ENCODE measurements around the gene FAM234B. TPM values are rescaled to one million over a fixed set of nuclear protein-coding genes. Genes with fewer than 3 reads are reported as not detected.
"Not testable (repeated sequence)": the region's sequence is repeated elsewhere in the genome, so short reads cannot be mapped to it uniquely, and the experiment has no call there.

The FAM234B gene
- total and polyA plus RNA-seq, 12 donors, result 0.64 to 9.9 (median 6.8) TPM

- H3K4me1 ChIP-seq (replicated peaks in 1 of 2), result peaks cover 0 to 29% of the 10 kb centered on the region in 2 donors
- TF ChIP-seq POLR2A (IDR thresholded peaks at IDR 0.05) (no peak), CTCF (IDR thresholded peaks at IDR 0.05) (no peak)
- H3K36me3 ChIP-seq (replicated peaks in 1 of 2), result no peaks in the 10 kb centered on the region
- WGBS, 4 donors, result 64 to 76% (median 70%) methylated on average over 3 of the region's 3 CpGs
- H3K9me3 ChIP-seq (replicated peaks in 1 of 3), result no peaks in the 10 kb centered on the region
- no peak overlapping the region for H3K27ac ChIP-seq
- peak in 2 of 7 donors; percentile 19 to 33 for DNase-seq
- H3K4me3 ChIP-seq, result no peak overlapping the region
- H3K27me3 ChIP-seq, result no peaks in the 10 kb centered on the region
- intact Hi-C loops (cut with DNase I), result no loop called here
These were observed 5.6 kb downstream of the FAM234B start for GRCh38 chr12:13049816-13050215.

DNA sequence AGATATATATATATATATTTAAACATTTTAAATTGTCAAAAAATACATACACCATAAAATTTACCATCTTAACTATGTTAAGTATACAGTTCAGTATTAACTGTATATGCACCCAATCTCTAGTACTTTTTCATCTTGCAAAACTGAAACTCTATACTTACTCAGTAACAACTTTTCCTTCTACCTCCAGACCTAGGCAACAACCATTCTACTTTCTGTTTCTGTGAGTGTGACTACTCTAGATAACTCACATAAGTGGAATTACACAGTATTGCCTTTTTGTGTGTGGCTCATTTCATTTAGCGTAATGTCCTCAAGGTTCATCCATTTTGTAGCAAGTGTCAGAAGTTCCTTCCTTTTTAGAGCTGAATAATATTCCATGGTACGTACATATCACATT is 8.2 kb downstream of the FAM234B start:
- TF ChIP-seq POLR2A (IDR thresholded peaks at IDR 0.05) (no peak), CTCF (IDR thresholded peaks at IDR 0.05) (no peak)
- Histone ChIP-seq H3K9me3 (replicated peaks in 1 of 3) (no peaks in the 10 kb centered on the region), H3K4me3 (no peak overlapping the region), H3K36me3 (replicated peaks in 1 of 2) (no peaks in the 10 kb centered on the region), H3K27ac (no peak overlapping the region), H3K27me3 (no peaks in the 10 kb centered on the region), H3K4me1 (replicated peaks in 1 of 2) (peaks cover 0 to 21% of the 10 kb centered on the region in 2 donors)
- intact Hi-C loops (cut with DNase I), result no loop called here
- no peak for DNase-seq
- WGBS, 4 donors, result 45 to 50% (median 49%) methylated on average over 2 of the region's 2 CpGs

DNA sequence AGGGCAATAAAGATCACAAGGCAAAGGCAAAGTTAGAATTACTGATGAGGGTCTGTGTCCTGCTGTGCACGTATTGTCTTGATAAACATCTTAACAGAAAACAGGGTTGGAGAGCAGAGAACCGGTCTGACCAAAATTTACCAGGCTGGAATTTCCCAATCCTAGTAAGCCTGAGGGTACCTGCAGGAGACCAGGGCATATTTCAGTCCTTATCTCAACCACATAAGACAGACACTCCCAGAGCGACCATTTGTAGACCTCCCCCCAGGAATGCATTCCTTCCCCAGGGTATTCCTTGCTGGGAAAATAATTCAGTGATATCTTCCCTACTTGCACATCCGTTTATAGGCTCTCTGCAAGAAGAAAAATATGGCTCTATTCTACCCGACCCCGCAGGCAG is 9.4 kb downstream of the FAM234B start:
- H3K27me3 ChIP-seq; H3K36me3 ChIP-seq (replicated peaks in 1 of 2); H3K9me3 ChIP-seq (replicated peaks in 1 of 3); intact Hi-C loops (cut with DNase I); H3K27ac ChIP-seq; DNase-seq; H3K4me3 ChIP-seq: not testable (repeated sequence)
- 83 to 95% (median 92%) methylated on average over 6 of the region's 6 CpGs for WGBS, 4 donors
- H3K4me1 ChIP-seq (replicated peaks in 1 of 2), result peaks cover 0 to 21% of the 10 kb centered on the region in 2 donors

GRCh38 chr12:13060581-13060980 is 16.4 kb downstream of the FAM234B start:
- intact Hi-C loops (cut with DNase I), result no loop called here
- Histone ChIP-seq H3K9me3 (replicated peaks in 1 of 3) (no peaks in the 10 kb centered on the region), H3K4me1 (replicated peaks in 1 of 2) (no peaks in the 10 kb centered on the region), H3K4me3 (no peak overlapping the region), H3K36me3 (replicated peaks in 1 of 2) (peaks cover 0 to 11% of the 10 kb centered on the region in 2 donors), H3K27me3 (no peaks in the 10 kb centered on the region), H3K27ac (no peak overlapping the region)
- DNase-seq, result no peak
- TF ChIP-seq CTCF (IDR thresholded peaks at IDR 0.05) (no peak), POLR2A (IDR thresholded peaks at IDR 0.05) (no peak)
- WGBS, 4 donors, result 70 to 84% (median 75%) methylated on average over 2 of the region's 2 CpGs

DNA sequence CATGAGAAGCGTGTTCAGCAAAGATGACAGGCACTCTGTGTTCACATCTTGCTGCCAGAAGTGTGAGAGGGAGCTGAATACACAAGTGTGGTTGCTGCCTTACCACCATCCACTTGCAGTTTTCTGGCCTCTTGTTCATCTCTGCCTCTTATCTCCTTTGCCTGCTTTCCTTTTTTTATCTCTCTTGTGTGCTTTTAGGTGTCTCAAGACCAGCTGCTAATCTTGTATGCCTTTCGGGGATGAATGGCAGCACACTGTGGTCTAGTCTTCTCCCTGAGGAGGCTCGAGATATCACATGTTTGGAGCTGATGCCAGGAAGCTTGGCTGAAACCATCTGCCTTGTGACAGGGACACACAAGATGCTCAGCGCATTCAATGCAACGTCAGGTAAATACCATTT is 17.2 kb downstream of the FAM234B start:
- Histone ChIP-seq H3K36me3 (replicated peaks in 1 of 2) (peaks cover 0 to 11% of the 10 kb centered on the region in 2 donors), H3K9me3 (replicated peaks in 1 of 3) (no peaks in the 10 kb centered on the region), H3K4me3 (no peak overlapping the region), H3K27ac (no peak overlapping the region), H3K4me1 (replicated peaks in 1 of 2) (no peaks in the 10 kb centered on the region), H3K27me3 (no peaks in the 10 kb centered on the region)
- WGBS, 4 donors, result 93 to 95% (median 94%) methylated on average over 5 of the region's 5 CpGs
- intact Hi-C loops (cut with DNase I), result no loop called here
- TF ChIP-seq POLR2A (IDR thresholded peaks at IDR 0.05), result no peak
- no peak for TF ChIP-seq CTCF (IDR thresholded peaks at IDR 0.05)
- no peak for DNase-seq
